HCT116 (cell line): ENCODE measurements around the gene HBP1. TPM values are rescaled to one million over a fixed set of nuclear protein-coding genes. Genes with fewer than 3 reads are reported as not detected.

Source experiments
- ATAC-seq: fragments of 200-7000 bp; cut with Tn5 transposase; 2 replicates; pipeline ENCODE4 v1.9.1; 2020; ENCODE audit warnings: mild to moderate bottlenecking, moderate library complexity
- BruUV-seq: library from RNA; stranded (reverse); fragments of 400-500 nt; replicated peaks from 2 replicates; lab custom pipeline; 2021; lab: Mats Ljungman, UMichigan
- CTCF ChIA-PET: fragments of 300-600 bp; sonication (Branson Sonifier 250); formaldehyde crosslinking; loops from one replicate; lab custom pipeline; 2021; ENCODE audit warnings: antibody characterized with exemption; lab: Charles Lee
- POLR2A ChIA-PET: fragments of 300-600, 350-600 bp; sonication (Branson Sonifier 250); formaldehyde crosslinking; loops from one replicate; lab custom pipeline; 2021; ENCODE audit warnings: antibody characterized with exemption; lab: Charles Lee
- RAD21 ChIA-PET, 2 experiments: fragments of 300-600 bp; sonication (Branson Sonifier 250); formaldehyde crosslinking; loops; one replicate each; lab custom pipeline; 2023; ENCODE audit warnings: low total read pairs in 2 of 2; ENCODE audit not compliant: uncharacterized antibody in 2 of 2, unreplicated experiment in 2 of 2, low non-redundant PET in 1 of 2; lab: Charles Lee
- DNase-seq: peaks from one replicate; pipeline ENCODE4 v3.0.0-alpha.2; 2010; ENCODE audit warnings: low read depth, low spot score
- H2AFZ ChIP-seq: fragments of 200-600 bp; shearing (Covaris generic), sonication (generic); 2 replicates; pipeline ENCODE4 v1.6.1; 2017; ENCODE audit warnings: low read depth, mixed run types, mixed read lengths, antibody characterized with exemption, low read length; ENCODE audit not compliant: poor library complexity, severe bottlenecking
- H3K27ac ChIP-seq: 2 replicates; pipeline ENCODE4 v1.5.1; 2012; ENCODE audit warnings: low read depth, low read length
- H3K27me3 ChIP-seq: fragments of 200-600 bp; sonication (generic); 2 replicates; pipeline ENCODE4 v1.6.1; 2016; ENCODE audit warnings: mixed run types, low read length, mixed read lengths; ENCODE audit not compliant: insufficient read depth
- H3K36me3 ChIP-seq, 2 experiments: fragments of 200-500 bp in 1 of 2; fragments of 200-600 bp in 1 of 2; sonication (Bioruptor generic) in 1 of 2; sonication (generic) in 1 of 2; 2 replicates each; pipeline versions ENCODE4 v1.5.1 to v1.6.1; 2014 to 2016; ENCODE audit warnings: low read length in 2 of 2, inconsistent platforms in 1 of 2, mixed read lengths in 1 of 2, mixed run types in 1 of 2; ENCODE audit not compliant: insufficient read depth in 2 of 2, control insufficient read depth in 1 of 2
- H3K4me1 ChIP-seq, 2 experiments: fragments of 200-600 bp in 1 of 2; sonication (generic) in 1 of 2; 2 replicates each; pipeline versions ENCODE4 v1.5.1 to v1.6.1; 2012 to 2017; ENCODE audit warnings: low read length in 2 of 2, inconsistent platforms in 1 of 2, mild to moderate bottlenecking in 1 of 2, mixed read lengths in 1 of 2, mixed run types in 1 of 2, moderate library complexity in 1 of 2; ENCODE audit not compliant: insufficient read depth in 2 of 2, control insufficient read depth in 1 of 2
- H3K4me2 ChIP-seq: fragments of 200-600 bp; sonication (generic); 2 replicates; pipeline ENCODE4 v1.6.1; 2017; ENCODE audit warnings: mixed run types, low read length, mixed read lengths
- H3K4me3 ChIP-seq, 2 experiments: fragments of 200-600 bp in 1 of 2; sonication (generic) in 1 of 2; replicated peaks in 1 of 2; 2 replicates each; pipeline ENCODE4 v1.5.1; 2011 to 2016; ENCODE audit warnings: low read length in 2 of 2, control low read depth in 1 of 2, low read depth in 1 of 2, mild to moderate bottlenecking in 1 of 2, mixed read lengths in 1 of 2, mixed run types in 1 of 2
- H3K79me2 ChIP-seq: fragments of 200-600 bp; sonication (generic); 2 replicates; pipeline ENCODE4 v1.6.1; 2017; ENCODE audit warnings: mild to moderate bottlenecking, mixed run types, low read length, moderate library complexity, mixed read lengths; ENCODE audit not compliant: insufficient read depth
- H3K9ac ChIP-seq: fragments of 200-600 bp; sonication (generic); 2 replicates; pipeline ENCODE4 v1.6.1; 2016; ENCODE audit warnings: low read length, mixed read lengths
- H3K9me2 ChIP-seq: fragments of 200-600 bp; sonication (generic), shearing (Covaris generic); 2 replicates; pipeline ENCODE4 v1.6.1; 2017; ENCODE audit warnings: mixed run types, mild to moderate bottlenecking, moderate library complexity; ENCODE audit not compliant: insufficient read depth
- H3K9me3 ChIP-seq, 2 experiments: fragments of 200-500 bp in 1 of 2; fragments of 200-600 bp in 1 of 2; sonication (Bioruptor generic) in 1 of 2; sonication (generic) in 1 of 2; 2 replicates each; pipeline ENCODE4 v1.6.1; 2014 to 2017; ENCODE audit warnings: low read length in 2 of 2, mixed read lengths in 2 of 2, inconsistent platforms in 1 of 2, low read depth in 1 of 2, mild to moderate bottlenecking in 1 of 2, mixed run types in 1 of 2, moderate library complexity in 1 of 2; ENCODE audit not compliant: control insufficient read depth in 1 of 2, insufficient read depth in 1 of 2
- H4K20me1 ChIP-seq: fragments of 200-600 bp; sonication (generic), shearing (Covaris generic); 2 replicates; pipeline ENCODE4 v1.6.1; 2017; ENCODE audit warnings: mixed run types, mild to moderate bottlenecking, moderate library complexity; ENCODE audit not compliant: insufficient read depth
- CBX3 ChIP-seq: IDR thresholded peaks from 2 replicates; pipeline ENCODE4 v1.6.1; 2012; ENCODE audit warnings: low read depth
- CTCF ChIP-seq, 3 experiments: fragments of 200-600 bp in 1 of 3; sonication (generic) in 1 of 3; IDR thresholded peaks in 2 of 3; conservative IDR thresholded peaks in 1 of 3; 2 replicates each; pipeline ENCODE4 v1.5.1; 2012 to 2017; ENCODE audit warnings: low read depth in 2 of 3, low read length in 2 of 3, antibody characterized with exemption in 1 of 3, borderline replicate concordance in 1 of 3, control low read depth in 1 of 3, mild to moderate bottlenecking in 1 of 3, mixed read lengths in 1 of 3, mixed run types in 1 of 3, moderate library complexity in 1 of 3; ENCODE audit not compliant: insufficient read depth in 1 of 3
- EGR1 ChIP-seq: IDR thresholded peaks from 2 replicates; pipeline ENCODE4 v1.6.1; 2012; ENCODE audit warnings: low read depth
- ELF1 ChIP-seq: IDR thresholded peaks from 2 replicates; pipeline ENCODE4 v1.6.1; 2012; ENCODE audit warnings: low read depth, borderline replicate concordance
- EZH2 ChIP-seq: fragments of 200-600 bp; sonication (generic); IDR thresholded peaks from 2 replicates; pipeline ENCODE4 v1.6.1; 2017; ENCODE audit warnings: antibody characterized with exemption, mixed run types
- FOSL1 ChIP-seq: IDR thresholded peaks from 2 replicates; pipeline ENCODE4 v1.6.1; 2012; ENCODE audit warnings: low read depth
- JUND ChIP-seq: IDR thresholded peaks from 2 replicates; pipeline ENCODE4 v1.6.1; 2012
- SIN3A ChIP-seq: IDR thresholded peaks from 2 replicates; pipeline ENCODE4 v1.6.1; 2012; ENCODE audit warnings: low read depth
- SP1 ChIP-seq: IDR thresholded peaks from 2 replicates; pipeline ENCODE4 v1.6.1; 2012; ENCODE audit warnings: low read depth
- TCF7L2 ChIP-seq: IDR thresholded peaks from 2 replicates; pipeline ENCODE4 v1.7.0; 2011; ENCODE audit warnings: borderline replicate concordance, inconsistent platforms; ENCODE audit not compliant: insufficient read depth, insufficient read length; ENCODE audit errors: extremely low read depth
- YY1 ChIP-seq: IDR thresholded peaks from 2 replicates; pipeline ENCODE4 v1.6.1; 2011; ENCODE audit warnings: low read length, low read depth, moderate library complexity, mild to moderate bottlenecking; ENCODE audit not compliant: insufficient replicate concordance; ENCODE audit errors: extremely low read depth
- intact Hi-C: fragments of 100-400 bp; cut with micrococcal nuclease; formaldehyde crosslinking; loops from 2 replicates; pipeline ENCODE4 v1.10.0; 2022
- total RNA-seq: library from RNA; stranded (reverse); gene quantifications from one replicate; pipeline ENCODE4 v1.2.1, GENCODE V29; 2021; ENCODE audit not compliant: unreplicated experiment

The HBP1 gene
- total RNA-seq, 1 experiment from 2014 or later = 24.3 TPM

DNA sequence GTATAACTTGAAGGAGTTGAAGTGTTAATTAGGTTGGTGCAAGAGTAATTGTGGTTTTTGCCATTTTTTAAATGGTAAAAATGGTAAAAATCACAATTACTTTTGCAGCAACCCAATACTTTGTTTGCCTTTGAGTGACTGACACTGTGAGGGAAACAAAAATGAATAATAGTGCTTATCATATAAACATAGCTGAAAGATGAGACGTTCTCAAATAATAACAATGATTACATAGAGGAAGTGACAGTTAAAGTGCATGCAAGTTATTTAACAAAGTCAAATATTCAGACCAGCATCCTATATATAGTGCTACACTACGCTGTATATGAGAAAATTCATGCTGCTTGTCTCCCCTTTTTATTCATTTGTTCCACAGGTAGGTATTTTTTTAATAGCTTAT is 4.7 kb upstream of the HBP1 start:
- no peak for ATAC-seq
- Histone ChIP-seq H2AFZ (no peak overlapping the region), H3K27ac (no peak overlapping the region), H3K36me3 (no peaks in the 10 kb centered on the region), H3K9me2 (no peaks in the 10 kb centered on the region), H3K4me2 (no peak overlapping the region)
- POLR2A ChIA-PET = no interaction called here
- TF ChIP-seq JUND = no peak
- no peak for TF ChIP-seq TCF7L2
- no peak for TF ChIP-seq EZH2
- no peak for TF ChIP-seq EGR1
- no peak for TF ChIP-seq SP1
- TF ChIP-seq CTCF (IDR thresholded peaks at IDR 0.05 in 2 of 3, conservative IDR thresholded peaks at IDR 0.05 in 1 of 3; ENCODE audit: borderline replicate concordance in 1 of 3, insufficient read depth in 1 of 3, low read depth in 2 of 3, low read length in 2 of 3) = no peak
- no peak for TF ChIP-seq CBX3
- no peak for TF ChIP-seq SIN3A
- TF ChIP-seq ELF1 = no peak
- no peak for TF ChIP-seq YY1
- no peak for TF ChIP-seq FOSL1
- TF ChIP-seq, all 23 proteins: peak for 0
- no peaks in the 10 kb centered on the region for H3K79me2 ChIP-seq
- CTCF ChIA-PET = no interaction called here
- no peaks in the 10 kb centered on the region for H4K20me1 ChIP-seq
- RAD21 ChIA-PET = no interaction called here
- H3K27me3 ChIP-seq = no peaks in the 10 kb centered on the region
- no TSS peak for BruUV-seq
- intact Hi-C loops = no loop called here
- peaks cover 0 to 11% of the 10 kb centered on the region in 2 experiments; a peak in 3 of 4 replicates for H3K4me1 ChIP-seq
- no peak for DNase-seq
- no peak overlapping the region for H3K9ac ChIP-seq
- H3K4me3 ChIP-seq = no peak overlapping the region
- H3K9me3 ChIP-seq = no peaks in the 10 kb centered on the region
